Measurements from ENCODE around the gene DEPDC1B. TPM values are rescaled to one million over a fixed set of nuclear protein-coding genes. Genes with fewer than 3 reads are reported as not detected.

DEPDC1B gene
- total and polyA plus RNA-seq, 2 of the 4 experiments (the other 2 are of a cell fraction), result 4.4 to 9.3 TPM

GRCh38 chr5:60613826-60614225, 86.1 kb downstream of the DEPDC1B start:
- TF ChIP-seq MAZ (IDR thresholded peaks at IDR 0.05; ENCODE audit: borderline replicate concordance, low read depth, low read length) (no peak), RCOR1 (IDR thresholded peaks at IDR 0.05; ENCODE audit: insufficient replicate concordance, low read length) (no peak), POLR2A (IDR thresholded peaks at IDR 0.05; ENCODE audit: low read depth, low read length) (no peak), BHLHE40 (IDR thresholded peaks at IDR 0.05; ENCODE audit: low read depth, low read length) (no peak), NFE2L2 (IDR thresholded peaks at IDR 0.05; ENCODE audit: low read depth, low read length) (no peak), ELK1 (IDR thresholded peaks at IDR 0.05; ENCODE audit: borderline replicate concordance, low read depth, low read length) (no peak), RAD21 (IDR thresholded peaks at IDR 0.05; ENCODE audit: low read length) (no peak), FOS (IDR thresholded peaks at IDR 0.05; ENCODE audit: low read depth, low read length) (no peak), MAFK (IDR thresholded peaks at IDR 0.05; ENCODE audit: low read depth, low read length) (no peak), CEBPB (IDR thresholded peaks at IDR 0.05; ENCODE audit: low read depth, low read length) (no peak), SMC3 (IDR thresholded peaks at IDR 0.05; ENCODE audit: low read depth, low read length) (no peak)
- TF ChIP-seq, protein P1, sequence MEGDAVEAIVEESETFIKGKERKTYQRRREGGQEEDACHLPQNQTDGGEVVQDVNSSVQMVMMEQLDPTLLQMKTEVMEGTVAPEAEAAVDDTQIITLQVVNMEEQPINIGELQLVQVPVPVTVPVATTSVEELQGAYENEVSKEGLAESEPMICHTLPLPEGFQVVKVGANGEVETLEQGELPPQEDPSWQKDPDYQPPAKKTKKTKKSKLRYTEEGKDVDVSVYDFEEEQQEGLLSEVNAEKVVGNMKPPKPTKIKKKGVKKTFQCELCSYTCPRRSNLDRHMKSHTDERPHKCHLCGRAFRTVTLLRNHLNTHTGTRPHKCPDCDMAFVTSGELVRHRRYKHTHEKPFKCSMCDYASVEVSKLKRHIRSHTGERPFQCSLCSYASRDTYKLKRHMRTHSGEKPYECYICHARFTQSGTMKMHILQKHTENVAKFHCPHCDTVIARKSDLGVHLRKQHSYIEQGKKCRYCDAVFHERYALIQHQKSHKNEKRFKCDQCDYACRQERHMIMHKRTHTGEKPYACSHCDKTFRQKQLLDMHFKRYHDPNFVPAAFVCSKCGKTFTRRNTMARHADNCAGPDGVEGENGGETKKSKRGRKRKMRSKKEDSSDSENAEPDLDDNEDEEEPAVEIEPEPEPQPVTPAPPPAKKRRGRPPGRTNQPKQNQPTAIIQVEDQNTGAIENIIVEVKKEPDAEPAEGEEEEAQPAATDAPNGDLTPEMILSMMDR (conservative IDR thresholded peaks at IDR 0.05; ENCODE audit: low read depth, low read length), result no peak
- H3K79me1 ChIP-seq (ENCODE audit: low read depth in 1 of 2, low read length in 2 of 2), result no peaks in the 10 kb centered on the region; a peak in 1 of 4 replicates
- H2AK9ac ChIP-seq (replicated peaks; ENCODE audit: low read depth, low read length, poor library complexity), result no peak overlapping the region
- no peaks in the 10 kb centered on the region; the same call in 1 of the 2 replicates for H3K4me1 ChIP-seq (ENCODE audit: control insufficient read depth, insufficient read depth, low read length)
- H3K23ac ChIP-seq (ENCODE audit: low read depth, low read length), result no peak overlapping the region
- no peak overlapping the region for H2AK5ac ChIP-seq (ENCODE audit: low read depth, low read length)
- H3K4ac ChIP-seq (ENCODE audit: low read depth, low read length), result no peak overlapping the region
- no peak overlapping the region for H3K14ac ChIP-seq (replicated peaks; ENCODE audit: low read depth, low read length)
- H3K27ac ChIP-seq (ENCODE audit: insufficient read depth, low read length), result no peak overlapping the region
- H4K5ac ChIP-seq (ENCODE audit: low read depth, low read length), result no peak overlapping the region
- H4K91ac ChIP-seq (ENCODE audit: insufficient read depth, low read depth, low read length), result no peak overlapping the region
- no CpG with 5 or more reads among the region's 1 CpG for WGBS, 2 experiments (ENCODE audit: extremely low coverage in 2 of 2, insufficient read length in 1 of 2)
- intact Hi-C loops (cut with micrococcal nuclease) (no loop called here), in situ Hi-C loops (cut with MboI; ENCODE audit: low sequenced_read_pairs) (no loop called here), dilution Hi-C loops (cut with HindIII; ENCODE audit: low sequenced_read_pairs, unreplicated experiment) (no loop called here)
- H3K9ac ChIP-seq (ENCODE audit: low read depth, low read length), result no peak overlapping the region
- CTCF ChIA-PET, result no interaction called here
- H3K27me3 ChIP-seq (ENCODE audit: control insufficient read depth, insufficient read depth, low read length), result no peaks in the 10 kb centered on the region
- no peak overlapping the region for H3K56ac ChIP-seq (ENCODE audit: extremely low read depth, insufficient read depth, low read length)
- DNase-seq, result no peak
- no peaks in the 10 kb centered on the region for H3K9me3 ChIP-seq (ENCODE audit: control insufficient read depth, insufficient read depth, low read length)
- H3K4me3 ChIP-seq (ENCODE audit: insufficient read depth, low read depth, low read length), result no peak overlapping the region
- POLR2A ChIA-PET (ENCODE audit: unreplicated experiment), result no interaction called here
- no TSS peak for BruUV-seq (replicated peaks)
- no peaks in the 10 kb centered on the region for H3K9me1 ChIP-seq (ENCODE audit: insufficient read depth, low read length)
- no peak overlapping the region for H2BK15ac ChIP-seq (ENCODE audit: low read depth, low read length)
- no peak overlapping the region for H2BK120ac ChIP-seq (ENCODE audit: low read depth, low read length)
- peak overlapping the region; percentile 57; the same call in 1 of the 2 replicates for H3K4me2 ChIP-seq (ENCODE audit: low read depth, low read length)
- peak overlapping the region in 1 of 2 experiments; percentile 25; a peak in 1 of 4 replicates for H4K8ac ChIP-seq (ENCODE audit: low read depth in 2 of 2, low read length in 2 of 2)
- H2BK5ac ChIP-seq (ENCODE audit: low read depth, low read length, poor library complexity, severe bottlenecking), result no peak overlapping the region
- no peaks in the 10 kb centered on the region for H4K20me1 ChIP-seq (ENCODE audit: insufficient read depth, low read length)
- H2AFZ ChIP-seq (replicated peaks; ENCODE audit: low read length, poor library complexity), result no peak overlapping the region
- ATAC-seq (ENCODE audit: low read depth), result no peak
- no peaks in the 10 kb centered on the region for H3K36me3 ChIP-seq (ENCODE audit: control insufficient read depth, insufficient read depth, low read length)
- H2BK20ac ChIP-seq (ENCODE audit: low read depth, low read length), result no peak overlapping the region
- H3K18ac ChIP-seq (ENCODE audit: low read depth, low read length), result no peak overlapping the region

Measured in IMR-90 (cell line).